ENCODE measurements around the gene KAZN.

DNA sequence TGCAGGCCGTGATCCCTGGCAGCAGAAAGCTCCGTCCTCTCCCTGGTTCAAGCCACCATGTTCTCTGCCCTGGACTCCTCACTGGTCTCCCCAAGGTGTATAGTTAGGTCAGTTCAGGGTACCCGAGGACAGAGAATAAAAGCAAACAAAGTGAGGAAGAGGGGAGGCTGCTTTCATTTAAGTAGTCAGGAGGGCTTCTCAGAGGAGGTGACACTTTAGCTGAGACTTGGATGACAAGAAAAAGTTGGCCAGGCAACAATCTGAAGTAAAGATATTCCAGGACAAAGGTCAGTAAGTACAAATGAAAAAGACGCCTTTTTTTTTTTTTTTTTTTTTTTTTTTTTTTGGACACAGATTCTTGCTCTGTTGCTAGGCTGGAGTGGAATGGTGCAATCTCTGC is 297.2 kb downstream of the KAZN start:
- TF ChIP-seq EZH2 (IDR thresholded peaks at IDR 0.05; ENCODE audit: low read depth), result no peak
- TF ChIP-seq, protein P1, sequence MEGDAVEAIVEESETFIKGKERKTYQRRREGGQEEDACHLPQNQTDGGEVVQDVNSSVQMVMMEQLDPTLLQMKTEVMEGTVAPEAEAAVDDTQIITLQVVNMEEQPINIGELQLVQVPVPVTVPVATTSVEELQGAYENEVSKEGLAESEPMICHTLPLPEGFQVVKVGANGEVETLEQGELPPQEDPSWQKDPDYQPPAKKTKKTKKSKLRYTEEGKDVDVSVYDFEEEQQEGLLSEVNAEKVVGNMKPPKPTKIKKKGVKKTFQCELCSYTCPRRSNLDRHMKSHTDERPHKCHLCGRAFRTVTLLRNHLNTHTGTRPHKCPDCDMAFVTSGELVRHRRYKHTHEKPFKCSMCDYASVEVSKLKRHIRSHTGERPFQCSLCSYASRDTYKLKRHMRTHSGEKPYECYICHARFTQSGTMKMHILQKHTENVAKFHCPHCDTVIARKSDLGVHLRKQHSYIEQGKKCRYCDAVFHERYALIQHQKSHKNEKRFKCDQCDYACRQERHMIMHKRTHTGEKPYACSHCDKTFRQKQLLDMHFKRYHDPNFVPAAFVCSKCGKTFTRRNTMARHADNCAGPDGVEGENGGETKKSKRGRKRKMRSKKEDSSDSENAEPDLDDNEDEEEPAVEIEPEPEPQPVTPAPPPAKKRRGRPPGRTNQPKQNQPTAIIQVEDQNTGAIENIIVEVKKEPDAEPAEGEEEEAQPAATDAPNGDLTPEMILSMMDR (conservative IDR thresholded peaks at IDR 0.05), result no peak
